ENCODE data around the gene HOXC13.

DNA sequence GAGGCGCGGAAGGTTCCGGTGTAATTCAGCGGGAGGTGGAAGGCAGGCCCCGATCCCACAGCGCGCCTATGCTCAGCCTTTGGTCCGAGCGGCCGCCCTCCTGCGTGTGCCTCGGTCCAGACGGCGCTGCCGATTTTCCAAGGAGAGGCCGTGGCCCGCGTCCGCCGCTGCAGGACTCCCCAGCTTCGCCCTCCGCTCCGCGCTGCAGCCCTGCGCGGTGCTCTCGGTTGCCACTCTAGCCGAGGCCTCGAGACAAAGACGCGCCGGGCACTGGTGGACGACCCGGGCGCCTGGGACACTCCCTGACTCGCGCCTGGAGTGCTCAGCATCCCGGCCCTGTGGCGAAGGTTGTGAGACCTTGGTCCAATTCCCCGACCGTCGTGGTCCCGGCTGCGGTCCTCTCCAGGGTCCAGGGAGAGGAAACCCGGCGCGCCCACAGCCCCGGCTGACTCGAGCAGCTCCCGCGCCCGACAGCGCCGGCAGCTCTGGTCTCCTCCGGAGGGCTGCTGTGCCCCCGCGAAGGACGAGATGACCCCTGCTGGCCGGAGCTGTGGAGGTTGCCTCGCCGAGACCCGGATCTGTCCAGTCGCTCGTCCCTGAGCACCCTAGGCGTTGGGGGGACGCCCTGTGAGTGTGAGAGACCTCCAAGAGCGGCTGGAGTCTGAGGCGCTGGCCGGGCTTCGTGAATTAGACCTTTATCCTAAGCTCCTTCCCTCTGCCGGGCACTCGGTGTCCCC, 22.6 kb downstream of the HOXC13 start:
- TF ChIP-seq, protein P1, sequence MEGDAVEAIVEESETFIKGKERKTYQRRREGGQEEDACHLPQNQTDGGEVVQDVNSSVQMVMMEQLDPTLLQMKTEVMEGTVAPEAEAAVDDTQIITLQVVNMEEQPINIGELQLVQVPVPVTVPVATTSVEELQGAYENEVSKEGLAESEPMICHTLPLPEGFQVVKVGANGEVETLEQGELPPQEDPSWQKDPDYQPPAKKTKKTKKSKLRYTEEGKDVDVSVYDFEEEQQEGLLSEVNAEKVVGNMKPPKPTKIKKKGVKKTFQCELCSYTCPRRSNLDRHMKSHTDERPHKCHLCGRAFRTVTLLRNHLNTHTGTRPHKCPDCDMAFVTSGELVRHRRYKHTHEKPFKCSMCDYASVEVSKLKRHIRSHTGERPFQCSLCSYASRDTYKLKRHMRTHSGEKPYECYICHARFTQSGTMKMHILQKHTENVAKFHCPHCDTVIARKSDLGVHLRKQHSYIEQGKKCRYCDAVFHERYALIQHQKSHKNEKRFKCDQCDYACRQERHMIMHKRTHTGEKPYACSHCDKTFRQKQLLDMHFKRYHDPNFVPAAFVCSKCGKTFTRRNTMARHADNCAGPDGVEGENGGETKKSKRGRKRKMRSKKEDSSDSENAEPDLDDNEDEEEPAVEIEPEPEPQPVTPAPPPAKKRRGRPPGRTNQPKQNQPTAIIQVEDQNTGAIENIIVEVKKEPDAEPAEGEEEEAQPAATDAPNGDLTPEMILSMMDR (IDR thresholded peaks at IDR 0.05; ENCODE audit: low read depth, low read length, poor library complexity, severe bottlenecking), result no peak
- TF ChIP-seq EZH2phosphoT487 (IDR thresholded peaks at IDR 0.05; ENCODE audit: borderline replicate concordance, low read length), result no peak

Measured in DOHH2 (cell line).